HAP-1 (cell line): ENCODE data around the gene CTNNA2.

ENCODE experiments used
- DNase-seq, 2 experiments: peaks; one replicate each; pipeline ENCODE4 v3.0.0-alpha.2; 2016 to 2020; ENCODE audit warnings: low spot score in 2 of 2
- H3K27me3 ChIP-seq: fragments of 250-450 bp; sonication (Bioruptor Pico); 2 replicates; pipeline ENCODE4 v1.5.1; 2020; ENCODE audit warnings: low read depth, mild to moderate bottlenecking, moderate library complexity
- H3K36me3 ChIP-seq: fragments of 250-450 bp; sonication (Bioruptor Pico); replicated peaks from 2 replicates; pipeline ENCODE4 v1.5.1; 2020; ENCODE audit warnings: mild to moderate bottlenecking
- H3K4me1 ChIP-seq: fragments of 250-450 bp; sonication (Bioruptor Pico); 2 replicates; pipeline ENCODE4 v1.5.1; 2020; ENCODE audit warnings: mild to moderate bottlenecking
- H3K4me3 ChIP-seq: fragments of 250-450 bp; sonication (Bioruptor Pico); 2 replicates; pipeline ENCODE4 v1.5.1; 2020; ENCODE audit warnings: mild to moderate bottlenecking, moderate library complexity
- H3K9me3 ChIP-seq: fragments of 250-450 bp; sonication (Bioruptor Pico); 2 replicates; pipeline ENCODE4 v1.5.1; 2020; ENCODE audit warnings: mild to moderate bottlenecking, moderate library complexity
- in situ Hi-C: fragments of 300-500 bp; cut with MboI; formaldehyde crosslinking; loops from 3 replicates; pipeline ENCODE4 v1.14.3; 2020; ENCODE audit warnings: low sequenced_read_pairs, inconsistent platforms, mixed read lengths

CTNNA2 gene

GRCh38 chr2:79844011-79844410 lies 331.2 kb downstream of the CTNNA2 start:
- Histone ChIP-seq H3K4me1 (no peaks in the 10 kb centered on the region), H3K9me3 (no peaks in the 10 kb centered on the region), H3K4me3 (no peak overlapping the region), H3K27me3 (no peaks in the 10 kb centered on the region), H3K36me3 (no peaks in the 10 kb centered on the region)
- in situ Hi-C loops: no loop called here
- no peak for DNase-seq

DNA sequence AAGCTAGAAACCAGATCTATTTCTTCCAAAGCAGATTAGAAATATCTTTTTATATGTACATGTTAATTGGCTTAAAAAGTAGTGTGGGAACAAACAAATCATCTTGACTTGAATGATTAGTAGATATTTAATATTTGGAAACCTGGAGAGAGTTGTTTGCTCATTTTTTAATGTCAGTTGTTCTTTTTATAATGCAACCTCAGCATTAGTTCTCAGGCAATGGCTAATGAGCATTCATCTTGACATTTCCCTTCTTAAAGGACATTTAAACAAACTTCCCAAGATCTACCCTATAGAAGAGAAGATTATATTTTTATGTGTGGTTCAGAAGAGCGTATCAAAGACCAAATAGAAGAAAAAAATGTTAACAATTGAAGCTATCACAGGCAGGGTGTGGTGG lies 334.0 kb downstream of the CTNNA2 start:
- H3K4me3 ChIP-seq: no peak overlapping the region
- DNase-seq: no peak
- H3K9me3 ChIP-seq: no peaks in the 10 kb centered on the region
- no peaks in the 10 kb centered on the region for H3K27me3 ChIP-seq
- no peaks in the 10 kb centered on the region for H3K36me3 ChIP-seq
- in situ Hi-C loops: no loop called here
- H3K4me1 ChIP-seq: no peaks in the 10 kb centered on the region

DNA sequence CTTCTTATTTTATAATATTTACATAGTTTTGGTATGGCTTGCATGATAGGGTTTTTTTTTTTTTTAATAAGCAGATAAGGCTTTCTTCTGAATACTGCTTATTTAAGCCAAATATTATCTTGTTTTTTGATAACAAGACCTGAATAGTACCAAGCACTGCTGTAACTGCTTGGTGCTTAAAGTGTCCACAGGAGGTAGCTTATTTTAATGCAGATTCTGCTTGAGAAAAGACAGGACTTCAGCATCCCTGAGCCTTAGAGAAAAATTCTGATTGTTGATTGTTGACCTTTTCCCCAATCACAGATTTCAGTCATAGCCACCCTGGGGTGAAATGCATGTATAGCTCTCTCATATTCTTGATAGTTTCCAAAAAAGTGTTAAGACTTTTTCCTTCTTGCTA lies 336.4 kb downstream of the CTNNA2 start:
- Histone ChIP-seq H3K4me1 (no peaks in the 10 kb centered on the region), H3K9me3 (no peaks in the 10 kb centered on the region), H3K4me3 (no peak overlapping the region), H3K27me3 (no peaks in the 10 kb centered on the region), H3K36me3 (no peaks in the 10 kb centered on the region)
- in situ Hi-C loops: no loop called here
- DNase-seq: no peak

GRCh38 chr2:79849949-79850348 lies 337.1 kb downstream of the CTNNA2 start:
- in situ Hi-C loops: no loop called here
- Histone ChIP-seq H3K27me3 (no peaks in the 10 kb centered on the region), H3K4me3 (no peak overlapping the region), H3K36me3 (no peaks in the 10 kb centered on the region), H3K9me3 (no peaks in the 10 kb centered on the region), H3K4me1 (no peaks in the 10 kb centered on the region)
- DNase-seq: no peak

- no peak for DNase-seq
- Histone ChIP-seq H3K27me3 (no peaks in the 10 kb centered on the region), H3K36me3 (no peaks in the 10 kb centered on the region), H3K4me1 (no peaks in the 10 kb centered on the region), H3K9me3 (no peaks in the 10 kb centered on the region), H3K4me3 (no peak overlapping the region)
- in situ Hi-C loops: no loop called here
Observed at GRCh38 chr2:79850912-79851311, 338.1 kb downstream of the CTNNA2 start.

DNA sequence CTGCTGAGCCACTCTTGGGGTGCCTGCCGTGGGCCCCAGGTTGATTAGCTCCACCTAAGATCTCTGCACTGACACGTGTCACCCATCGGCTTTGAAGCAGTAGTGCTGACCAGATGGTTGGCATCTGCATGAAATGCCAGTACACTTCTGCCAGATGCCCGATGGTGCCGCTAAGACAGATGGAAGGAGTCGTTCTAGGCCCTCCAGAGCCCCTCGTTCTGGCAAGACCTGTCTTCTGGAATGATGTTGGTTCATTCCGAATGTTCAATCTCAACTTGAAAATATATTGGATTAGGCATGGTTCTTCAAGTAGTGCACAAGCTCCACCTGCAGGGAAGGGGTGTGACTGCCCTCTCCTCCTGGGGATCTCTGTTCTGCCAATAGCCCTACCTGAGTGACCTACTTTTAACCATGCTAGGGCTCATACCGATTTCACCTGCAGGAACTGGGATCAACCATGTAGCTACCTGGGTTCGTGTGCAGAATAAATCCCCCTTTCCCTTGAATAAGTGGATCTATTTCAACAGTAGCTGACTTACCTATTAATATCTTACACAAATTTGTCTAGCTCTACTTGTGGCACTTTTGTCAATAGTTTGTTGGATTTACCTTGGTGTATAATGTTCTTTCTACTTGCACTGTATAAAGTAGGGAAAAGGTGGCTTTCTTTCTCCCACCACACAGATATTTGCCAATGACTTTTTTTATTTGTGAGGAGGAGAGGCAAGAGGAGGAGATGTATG lies 342.6 kb downstream of the CTNNA2 start:
- Histone ChIP-seq H3K36me3 (no peaks in the 10 kb centered on the region), H3K9me3 (no peaks in the 10 kb centered on the region), H3K4me3 (no peak overlapping the region), H3K27me3 (no peaks in the 10 kb centered on the region), H3K4me1 (no peaks in the 10 kb centered on the region)
- no peak for DNase-seq
- in situ Hi-C loops: no loop called here

- no peaks in the 10 kb centered on the region for H3K9me3 ChIP-seq
- in situ Hi-C loops: no loop called here
- no peaks in the 10 kb centered on the region for H3K36me3 ChIP-seq
- no peak for DNase-seq
- no peak overlapping the region for H3K4me3 ChIP-seq
- no peaks in the 10 kb centered on the region for H3K4me1 ChIP-seq
- no peaks in the 10 kb centered on the region for H3K27me3 ChIP-seq
Observed at GRCh38 chr2:79857888-79858287, 345.0 kb downstream of the CTNNA2 start.

DNA sequence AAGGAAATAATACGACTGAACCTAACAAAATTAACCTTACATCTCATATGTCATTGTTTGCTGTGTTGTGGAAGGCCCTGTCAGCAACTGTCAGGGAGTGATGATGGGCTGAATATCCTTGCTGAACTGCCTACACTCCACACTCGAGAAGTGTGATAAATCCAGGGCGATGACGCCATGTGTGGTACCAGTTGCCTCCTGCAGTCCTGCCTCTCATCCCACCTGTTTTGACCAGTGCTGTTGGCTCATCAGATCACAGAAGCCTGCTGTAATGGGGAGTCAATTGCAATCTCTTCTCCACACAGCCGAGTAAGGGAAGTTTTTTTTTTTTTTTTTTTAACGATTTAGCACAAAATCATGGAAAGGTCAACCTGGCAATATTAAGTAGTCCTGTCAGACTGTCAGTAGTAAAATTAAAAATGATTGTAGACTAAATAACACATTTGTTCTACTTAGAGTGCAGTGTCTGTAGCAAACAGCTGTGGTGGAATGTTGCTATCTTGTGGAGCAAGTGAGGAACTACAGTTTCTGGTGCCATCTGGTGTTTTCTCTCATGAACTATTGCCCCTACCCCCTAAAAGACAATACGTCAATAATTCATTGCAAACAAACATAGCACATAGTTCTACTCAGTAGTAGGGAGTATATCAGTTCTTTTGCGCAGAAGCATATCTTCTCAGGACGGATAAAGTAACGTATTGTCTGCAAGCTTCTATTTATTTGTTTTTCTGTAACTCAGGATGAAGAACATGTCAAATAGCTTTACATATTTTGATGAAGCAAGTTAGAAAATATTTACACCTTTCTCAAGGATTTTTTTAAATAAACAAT lies 347.6 kb downstream of the CTNNA2 start:
- in situ Hi-C loops: no loop called here

GRCh38 chr2:79861059-79861374 lies 348.2 kb downstream of the CTNNA2 start:
- in situ Hi-C loops: no loop called here
- Histone ChIP-seq H3K36me3 (no peaks in the 10 kb centered on the region), H3K4me1 (no peaks in the 10 kb centered on the region), H3K27me3 (no peaks in the 10 kb centered on the region), H3K9me3 (no peaks in the 10 kb centered on the region), H3K4me3 (no peak overlapping the region)
- no peak for DNase-seq

More for the DNA sequence above, 347.6 kb downstream of the CTNNA2 start:
- H3K27me3 ChIP-seq: no peaks in the 10 kb centered on the region
- H3K36me3 ChIP-seq: no peaks in the 10 kb centered on the region
- no peak overlapping the region for H3K4me3 ChIP-seq
- H3K4me1 ChIP-seq: no peaks in the 10 kb centered on the region
- DNase-seq: no peak
- no peaks in the 10 kb centered on the region for H3K9me3 ChIP-seq

DNA sequence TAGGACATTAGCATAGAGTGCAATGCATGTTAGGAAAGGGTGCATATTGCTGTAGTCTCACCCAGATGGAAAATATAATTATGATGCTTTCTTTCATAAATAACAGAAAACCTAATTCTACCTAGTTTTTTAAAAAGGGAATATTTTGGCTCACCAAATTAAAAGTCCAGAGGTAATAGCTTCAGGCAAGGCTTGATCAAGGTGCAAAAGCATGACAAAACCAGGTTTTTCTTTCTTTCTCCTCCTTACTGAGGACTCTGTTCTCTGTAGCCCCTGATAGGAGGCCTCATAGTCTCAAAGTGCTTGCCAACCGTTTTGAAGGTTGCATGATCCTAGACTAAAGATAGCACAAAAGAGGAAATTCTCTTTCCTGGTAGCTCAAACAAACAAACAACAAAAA lies 349.9 kb downstream of the CTNNA2 start:
- Histone ChIP-seq H3K4me1 (no peaks in the 10 kb centered on the region), H3K9me3 (no peaks in the 10 kb centered on the region), H3K27me3 (no peaks in the 10 kb centered on the region), H3K4me3 (no peak overlapping the region), H3K36me3 (no peaks in the 10 kb centered on the region)
- DNase-seq: no peak
- in situ Hi-C loops: no loop called here

- in situ Hi-C loops: no loop called here
- H3K9me3 ChIP-seq: no peaks in the 10 kb centered on the region
- no peaks in the 10 kb centered on the region for H3K27me3 ChIP-seq
- H3K36me3 ChIP-seq: no peaks in the 10 kb centered on the region
- DNase-seq: no peak
- H3K4me1 ChIP-seq: no peaks in the 10 kb centered on the region
- no peak overlapping the region for H3K4me3 ChIP-seq
Observed at GRCh38 chr2:79872656-79873055, 359.8 kb downstream of the CTNNA2 start.

DNA sequence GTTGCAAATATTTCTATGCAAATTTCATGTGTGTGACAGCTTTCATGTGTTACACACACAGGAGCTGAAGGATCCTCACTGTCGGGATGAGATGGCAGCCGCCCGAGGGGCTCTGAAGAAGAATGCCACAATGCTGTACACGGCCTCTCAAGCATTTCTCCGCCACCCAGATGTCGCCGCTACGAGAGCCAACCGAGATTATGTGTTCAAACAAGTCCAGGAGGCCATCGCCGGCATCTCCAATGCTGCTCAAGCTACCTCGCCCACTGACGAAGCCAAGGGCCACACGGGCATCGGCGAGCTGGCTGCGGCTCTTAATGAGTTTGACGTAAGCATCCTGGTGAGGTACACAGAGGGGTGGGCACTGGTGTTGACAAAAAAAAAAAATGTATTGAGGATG lies 361.2 kb downstream of the CTNNA2 start:
- H3K9me3 ChIP-seq: no peaks in the 10 kb centered on the region
- H3K27me3 ChIP-seq: no peaks in the 10 kb centered on the region
- no peak for DNase-seq

GRCh38 chr2:79876430-79876829 lies 363.6 kb downstream of the CTNNA2 start:
- no peaks in the 10 kb centered on the region for H3K4me1 ChIP-seq
- in situ Hi-C loops: loop anchor here (25.0 kb wide), 1 partner anchor 889 kb away; no protein-coding TSS in a partner anchor
- DNase-seq: peak in 1 of 2 experiments; percentile 8
- H3K27me3 ChIP-seq: no peaks in the 10 kb centered on the region
- no peaks in the 10 kb centered on the region for H3K9me3 ChIP-seq
- no peaks in the 10 kb centered on the region for H3K36me3 ChIP-seq
- no peak overlapping the region for H3K4me3 ChIP-seq

More for the DNA sequence above, 361.2 kb downstream of the CTNNA2 start:
- H3K4me3 ChIP-seq: no peak overlapping the region
- no peaks in the 10 kb centered on the region for H3K4me1 ChIP-seq
- H3K36me3 ChIP-seq: no peaks in the 10 kb centered on the region
- in situ Hi-C loops: no loop called here

DNA sequence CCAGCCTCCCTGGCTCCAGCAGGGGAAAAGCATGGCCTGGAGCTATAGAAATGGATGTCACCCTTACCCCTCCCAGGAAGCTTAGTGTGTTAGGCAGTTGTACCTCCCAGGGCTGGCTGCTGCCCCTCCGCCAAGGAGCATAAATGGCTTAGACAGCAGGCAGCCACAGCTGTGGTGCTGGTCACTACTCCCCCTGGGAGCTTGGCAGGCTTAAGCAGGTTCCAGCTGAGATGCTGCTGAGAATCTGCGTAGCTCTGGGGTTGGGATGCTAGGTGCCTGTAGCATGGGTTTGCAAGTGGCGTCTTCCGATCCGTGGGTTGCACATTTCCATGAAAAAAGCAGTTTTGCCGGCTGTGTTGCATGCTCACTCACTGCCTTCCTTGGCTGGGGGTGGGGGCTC lies 369.7 kb downstream of the CTNNA2 start:
- no peaks in the 10 kb centered on the region for H3K36me3 ChIP-seq
- DNase-seq: no peak
- no peak overlapping the region for H3K4me3 ChIP-seq
- in situ Hi-C loops: loop anchor here (25.0 kb wide), 1 partner anchor 895 kb away; no protein-coding TSS in a partner anchor
- H3K27me3 ChIP-seq: no peaks in the 10 kb centered on the region
- no peaks in the 10 kb centered on the region for H3K9me3 ChIP-seq
- no peaks in the 10 kb centered on the region for H3K4me1 ChIP-seq
